ENCODE measurements around the gene TBX2. TPM values are rescaled to one million over a fixed set of nuclear protein-coding genes. Genes with fewer than 3 reads are reported as not detected.
"Not testable (repeated sequence)": the region's sequence is repeated elsewhere in the genome, so short reads cannot be mapped to it uniquely, and the experiment has no call there.

Gene TBX2
- total and polyA plus RNA-seq, 2 experiments from 2014 or later = 19.6 to 27.5 TPM

DNA sequence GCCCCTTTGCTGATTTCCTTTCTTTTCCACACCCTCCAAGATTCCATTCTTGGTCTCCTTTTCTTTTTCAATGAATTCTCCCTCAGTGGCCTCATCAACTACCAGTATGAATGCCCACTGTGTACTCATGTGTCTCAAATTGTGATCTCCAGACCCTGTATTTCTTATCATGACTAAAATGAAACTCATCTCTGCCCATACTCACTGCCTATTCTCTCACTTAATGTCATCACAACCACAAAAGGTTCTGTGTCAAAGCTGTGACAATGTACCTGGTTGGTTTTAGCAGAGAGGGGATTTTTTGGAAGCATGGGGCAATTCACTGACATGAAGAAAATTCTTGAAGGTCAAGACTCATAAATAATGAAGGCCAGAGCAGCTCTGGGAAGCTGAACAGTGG lies 41.1 kb downstream of the TBX2 start:
- Histone ChIP-seq H3K79me2 (no peaks in the 10 kb centered on the region), H3K4me2 (no peak overlapping the region), H3K4me1 (ENCODE audit: insufficient read depth) (peaks cover 18% of the 10 kb centered on the region), H3K9me2 (replicated peaks; ENCODE audit: insufficient read depth) (no peaks in the 10 kb centered on the region), H3K27me3 (no peaks in the 10 kb centered on the region), H3K9me3 (ENCODE audit: low read depth) (no peaks in the 10 kb centered on the region), H3K4me3 (no peak overlapping the region), H4K20me1 (ENCODE audit: insufficient read depth, poor library complexity, severe bottlenecking) (no peaks in the 10 kb centered on the region), H3K27ac (no peak overlapping the region), H2AFZ (no peak overlapping the region), H3K36me3 (replicated peaks; ENCODE audit: insufficient read depth, low read depth) (no peaks in the 10 kb centered on the region)
- DNase-seq (ENCODE audit: low spot score) = no peak
- TF ChIP-seq, protein P1, sequence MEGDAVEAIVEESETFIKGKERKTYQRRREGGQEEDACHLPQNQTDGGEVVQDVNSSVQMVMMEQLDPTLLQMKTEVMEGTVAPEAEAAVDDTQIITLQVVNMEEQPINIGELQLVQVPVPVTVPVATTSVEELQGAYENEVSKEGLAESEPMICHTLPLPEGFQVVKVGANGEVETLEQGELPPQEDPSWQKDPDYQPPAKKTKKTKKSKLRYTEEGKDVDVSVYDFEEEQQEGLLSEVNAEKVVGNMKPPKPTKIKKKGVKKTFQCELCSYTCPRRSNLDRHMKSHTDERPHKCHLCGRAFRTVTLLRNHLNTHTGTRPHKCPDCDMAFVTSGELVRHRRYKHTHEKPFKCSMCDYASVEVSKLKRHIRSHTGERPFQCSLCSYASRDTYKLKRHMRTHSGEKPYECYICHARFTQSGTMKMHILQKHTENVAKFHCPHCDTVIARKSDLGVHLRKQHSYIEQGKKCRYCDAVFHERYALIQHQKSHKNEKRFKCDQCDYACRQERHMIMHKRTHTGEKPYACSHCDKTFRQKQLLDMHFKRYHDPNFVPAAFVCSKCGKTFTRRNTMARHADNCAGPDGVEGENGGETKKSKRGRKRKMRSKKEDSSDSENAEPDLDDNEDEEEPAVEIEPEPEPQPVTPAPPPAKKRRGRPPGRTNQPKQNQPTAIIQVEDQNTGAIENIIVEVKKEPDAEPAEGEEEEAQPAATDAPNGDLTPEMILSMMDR (IDR thresholded peaks at IDR 0.05; ENCODE audit: poor library complexity) = no peak

DNA sequence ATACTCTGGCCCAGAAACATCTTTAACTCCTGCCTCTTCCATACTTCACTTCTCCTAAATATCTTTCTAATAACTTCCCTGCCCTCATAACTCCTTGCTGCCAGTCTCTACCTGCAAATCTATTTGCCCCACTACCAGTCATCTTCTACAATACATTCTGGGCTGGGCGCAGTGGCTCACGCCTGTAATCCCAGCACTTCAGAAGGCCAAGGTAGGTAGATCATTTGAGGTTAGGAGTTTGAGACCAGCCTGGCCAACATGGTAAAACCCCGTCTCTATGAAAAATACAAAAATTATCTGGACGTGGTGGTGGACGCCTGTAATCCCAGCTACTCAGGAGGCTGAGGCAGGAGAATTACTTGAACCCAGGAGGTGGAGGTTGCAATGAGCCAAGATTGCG lies 41.9 kb downstream of the TBX2 start:
- 97% methylated on average over 6 of the region's 6 CpGs for WGBS (ENCODE audit: low lambda C conversion rate, missing lambda C conversion rate)
- not testable (repeated sequence) for H3K9me3 ChIP-seq (ENCODE audit: low read depth); H3K27me3 ChIP-seq; H3K9me2 ChIP-seq (replicated peaks; ENCODE audit: insufficient read depth); H4K20me1 ChIP-seq (ENCODE audit: insufficient read depth, poor library complexity, severe bottlenecking); H2AFZ ChIP-seq; H3K27ac ChIP-seq; H3K79me2 ChIP-seq; H3K4me3 ChIP-seq; H3K36me3 ChIP-seq (replicated peaks; ENCODE audit: insufficient read depth, low read depth); DNase-seq (ENCODE audit: low spot score); H3K4me2 ChIP-seq
- H3K4me1 ChIP-seq (ENCODE audit: insufficient read depth) = peaks cover 18% of the 10 kb centered on the region

DNA sequence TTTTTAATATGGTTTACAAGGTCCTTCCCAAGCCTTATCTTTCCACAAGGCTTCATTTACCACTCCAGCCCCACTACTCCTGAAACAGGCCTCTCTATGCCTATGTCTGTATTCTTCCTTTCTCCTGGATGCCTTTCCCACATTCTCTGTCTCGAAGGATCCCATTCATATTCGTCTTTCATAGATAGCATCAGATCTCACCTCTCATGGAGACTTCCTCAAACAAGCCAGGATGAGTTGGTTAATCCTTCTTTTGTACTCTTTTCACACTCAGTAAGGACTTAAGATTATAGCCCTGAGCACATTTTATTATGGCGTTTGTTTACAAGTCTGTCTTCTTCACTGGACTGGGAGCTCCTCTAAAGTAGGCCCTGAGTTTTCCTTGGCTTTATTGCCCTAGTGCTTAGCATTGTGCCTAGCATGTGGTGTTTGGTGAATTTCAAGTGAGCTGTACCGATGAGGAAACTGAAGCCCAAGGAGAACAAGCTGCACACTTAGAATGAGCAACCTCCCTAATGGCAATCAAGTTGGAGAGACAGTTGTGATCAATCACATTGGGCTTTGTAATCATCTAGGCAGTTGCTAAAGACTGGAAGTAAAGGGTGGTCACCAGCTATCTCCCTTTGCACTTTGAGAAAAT lies 42.6 kb downstream of the TBX2 start:
- H3K36me3 ChIP-seq (replicated peaks; ENCODE audit: insufficient read depth, low read depth) = no peaks in the 10 kb centered on the region
- H3K79me2 ChIP-seq = no peaks in the 10 kb centered on the region
- no peaks in the 10 kb centered on the region for H3K9me3 ChIP-seq (ENCODE audit: low read depth)
- H2AFZ ChIP-seq = no peak overlapping the region
- H3K27ac ChIP-seq = peak overlapping the region; percentile 80
- TF ChIP-seq EZH2phosphoT487 (IDR thresholded peaks at IDR 0.05; ENCODE audit: low read depth, severe bottlenecking, unreplicated experiment) (no peak), EZH2 (IDR thresholded peaks at IDR 0.05; ENCODE audit: borderline replicate concordance) (no peak)
- TF ChIP-seq, protein P1 (IDR thresholded peaks at IDR 0.05; ENCODE audit: poor library complexity) = no peak
- H3K4me3 ChIP-seq = no peak overlapping the region
- no peaks in the 10 kb centered on the region for H3K9me2 ChIP-seq (replicated peaks; ENCODE audit: insufficient read depth)
- peaks cover 18% of the 10 kb centered on the region for H3K4me1 ChIP-seq (ENCODE audit: insufficient read depth)
- no peaks in the 10 kb centered on the region for H3K27me3 ChIP-seq
- 35% methylated on average over 4 of the region's 4 CpGs for WGBS (ENCODE audit: low lambda C conversion rate, missing lambda C conversion rate)
- H4K20me1 ChIP-seq (ENCODE audit: insufficient read depth, poor library complexity, severe bottlenecking) = no peaks in the 10 kb centered on the region
- DNase-seq (ENCODE audit: low spot score) = no peak
- no peak overlapping the region for H3K4me2 ChIP-seq

DNA sequence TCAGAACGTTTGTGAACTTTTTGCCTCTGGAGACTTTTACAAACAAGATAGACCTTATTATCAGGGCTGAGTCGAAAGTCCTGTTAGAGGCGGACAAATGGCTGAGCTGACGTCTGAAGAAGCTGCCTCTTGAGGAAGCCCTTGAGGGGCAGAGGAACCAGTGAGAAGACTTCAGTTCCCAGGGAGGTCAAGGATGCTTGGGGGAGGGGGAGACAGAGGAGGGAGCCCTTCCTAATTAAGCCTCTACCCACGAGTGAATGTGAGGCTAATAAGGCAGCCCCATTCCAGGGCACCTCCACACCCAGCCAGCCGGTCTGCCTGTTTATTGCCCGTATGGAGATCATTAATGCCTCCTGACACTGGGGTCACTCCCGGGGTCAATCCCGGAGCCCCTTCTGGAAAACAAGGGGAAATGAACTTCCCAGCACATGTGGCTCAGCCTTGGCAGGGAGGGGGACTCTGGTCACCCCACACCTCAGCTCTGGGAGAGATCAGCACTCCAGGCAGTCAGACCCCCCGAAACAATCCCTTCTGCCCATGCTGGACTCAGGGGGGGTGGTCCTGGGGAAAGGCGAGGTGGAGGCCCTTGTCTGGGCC lies 43.3 kb downstream of the TBX2 start:
- H3K9me2 ChIP-seq (replicated peaks; ENCODE audit: insufficient read depth) = no peaks in the 10 kb centered on the region
- H3K36me3 ChIP-seq (replicated peaks; ENCODE audit: insufficient read depth, low read depth) = no peaks in the 10 kb centered on the region
- no peak overlapping the region for H3K4me2 ChIP-seq
- 45% methylated on average over 11 of the region's 11 CpGs for WGBS (ENCODE audit: low lambda C conversion rate, missing lambda C conversion rate)
- H4K20me1 ChIP-seq (ENCODE audit: insufficient read depth, poor library complexity, severe bottlenecking) = no peaks in the 10 kb centered on the region
- peak overlapping the region; percentile 80 for H3K27ac ChIP-seq
- TF ChIP-seq EZH2phosphoT487 (IDR thresholded peaks at IDR 0.05; ENCODE audit: low read depth, severe bottlenecking, unreplicated experiment) (no peak), EZH2 (IDR thresholded peaks at IDR 0.05; ENCODE audit: borderline replicate concordance) (no peak)
- TF ChIP-seq, protein P1 (IDR thresholded peaks at IDR 0.05; ENCODE audit: poor library complexity) = no peak
- H2AFZ ChIP-seq = no peak overlapping the region
- H3K9me3 ChIP-seq (ENCODE audit: low read depth) = no peaks in the 10 kb centered on the region
- no peaks in the 10 kb centered on the region for H3K27me3 ChIP-seq
- no peaks in the 10 kb centered on the region for H3K79me2 ChIP-seq
- peaks cover 18% of the 10 kb centered on the region for H3K4me1 ChIP-seq (ENCODE audit: insufficient read depth)
- DNase-seq (ENCODE audit: low spot score) = peak; percentile 48
- H3K4me3 ChIP-seq = no peak overlapping the region
